HG03520 (cell line): ENCODE data around the gene SNTN.
A peak's percentile ranks its signal among the peaks of the same experiment; 100 is the strongest.

Experiments used
- ATAC-seq: cut with Tn5 transposase; IDR thresholded peaks from one replicate; pipeline ENCODE4 v1.9.1; 2021; ENCODE audit warnings: mild to moderate bottlenecking, moderate library complexity; ENCODE audit not compliant: unreplicated experiment

The SNTN gene

GRCh38 chr3:63670544-63670943 lies 18.1 kb downstream of the SNTN start:
- ATAC-seq = no peak

- ATAC-seq = no peak
These were observed 20.6 kb downstream of the SNTN start for GRCh38 chr3:63673111-63673510.

- no peak for ATAC-seq
These were observed 22.1 kb downstream of the SNTN start for GRCh38 chr3:63674586-63674985.

- ATAC-seq = no peak
These were observed 26.7 kb downstream of the SNTN start for GRCh38 chr3:63679186-63679585.

GRCh38 chr3:63684081-63684480 lies 31.6 kb downstream of the SNTN start:
- ATAC-seq = no peak

GRCh38 chr3:63685340-63685739 lies 32.9 kb downstream of the SNTN start:
- ATAC-seq = peak; percentile 56

GRCh38 chr3:63687278-63688225 lies 35.1 kb downstream of the SNTN start:
- no peak for ATAC-seq

- ATAC-seq = no peak
These were observed 36.8 kb downstream of the SNTN start for GRCh38 chr3:63689285-63689684.

GRCh38 chr3:63693351-63693750 lies 40.9 kb downstream of the SNTN start:
- no peak for ATAC-seq

GRCh38 chr3:63705092-63705645 lies 52.7 kb downstream of the SNTN start:
- ATAC-seq = no peak

- ATAC-seq = no peak
These were observed 54.0 kb downstream of the SNTN start for GRCh38 chr3:63706321-63707085.

- ATAC-seq = no peak
These were observed 55.3 kb downstream of the SNTN start for GRCh38 chr3:63707731-63708130.

- ATAC-seq = no peak
These were observed 57.1 kb downstream of the SNTN start for GRCh38 chr3:63709576-63709975.
